K562 (cell line): ENCODE measurements around the gene SURF4. TPM values are rescaled to one million over a fixed set of nuclear protein-coding genes. Genes with fewer than 3 reads are reported as not detected.

Experiments
- C11orf30 ChIP-seq: fragments of 450-650 bp; IDR thresholded peaks from 2 replicates; pipeline ENCODE4 v1.6.1; 2016; ENCODE audit warnings: low read depth, mild to moderate bottlenecking
- GABPA ChIP-seq: fragments of 200-800 bp; sonication (Bioruptor generic); conservative IDR thresholded peaks from 2 replicates; pipeline ENCODE4 v1.6.1; 2016; ENCODE audit warnings: low read depth, missing genetic modification characterization, missing compliant biosample characterization
- GABPB2 ChIP-seq: fragments of 250-450 bp; sonication (Bioruptor Pico); conservative IDR thresholded peaks from 2 replicates; pipeline ENCODE4 v1.5.1; 2021; ENCODE audit warnings: mild to moderate bottlenecking
- NUFIP1 ChIP-seq: fragments of 450-650 bp; IDR thresholded peaks from 2 replicates; pipeline ENCODE4 v1.6.1; 2018; ENCODE audit not compliant: partially characterized antibody
- POLR2AphosphoS2 ChIP-seq: IDR thresholded peaks from 2 replicates; pipeline ENCODE4 v1.6.1; 2012; ENCODE audit warnings: low read length, improper control_type of control experiment
- SIN3B ChIP-seq: fragments of 450-650 bp; IDR thresholded peaks from 2 replicates; pipeline ENCODE4 v1.6.1; 2017; ENCODE audit warnings: low read depth, mild to moderate bottlenecking, moderate library complexity
- ZBTB7A ChIP-seq: IDR thresholded peaks from 2 replicates; pipeline ENCODE4 v1.6.1; 2011; ENCODE audit warnings: low read depth, mild to moderate bottlenecking, low read length, moderate library complexity, borderline replicate concordance; ENCODE audit not compliant: control insufficient read depth
- ZNF592 ChIP-seq: fragments of 450-650 bp; IDR thresholded peaks from 2 replicates; pipeline ENCODE4 v1.6.1; 2017; ENCODE audit warnings: antibody characterized with exemption, mild to moderate bottlenecking
- polyA plus RNA-seq, 8 experiments: library from polyadenylated mRNA; depleted of rRNA in 4 of 8; stranded (reverse) in 5 of 8; unstranded in 3 of 8; fragments of >200 nt; fragmentation: Nextera tagmentation in 2 of 8; fragmentation: Illumina TruSeq in 1 of 8; extraction: Ambion mirVana in 2 of 8; extraction: Trizol in 1 of 8; gene quantifications; 2 replicates each; pipeline versions ENCODE4 v1.2.1 to v1.2.3, GENCODE V29; 2011 to 2014; ENCODE audit warnings: inconsistent platforms in 1 of 8, missing spikeins in 1 of 8
- total RNA-seq, 7 experiments: library from RNA; depleted of rRNA in 6 of 7; stranded (reverse); fragments of >200 nt in 6 of 7; fragmentation: Illumina TruSeq in 2 of 7; extraction: Trizol in 2 of 7; gene quantifications; 2 replicates each; pipeline versions ENCODE4 v1.2.1 to v1.2.3, GENCODE V29; 2011 to 2021; ENCODE audit warnings: low replicate concordance in 1 of 7
- TF ChIP-seq, protein P1 (sequence below): fragments of 450-650 bp; IDR thresholded peaks from 2 replicates; pipeline ENCODE4 v1.6.1; 2014; ENCODE audit warnings: low read depth, mild to moderate bottlenecking, moderate library complexity, borderline replicate concordance
- TF ChIP-seq, protein P2 (sequence below): sonication (generic); formaldehyde crosslinking; IDR thresholded peaks from 2 replicates; pipeline ENCODE4 v1.8.0; 2022; ENCODE audit warnings: mild to moderate bottlenecking, missing genetic modification reagents
- TF ChIP-seq, protein P3 (sequence below): fragments of 250-450 bp; sonication (Bioruptor Pico); IDR thresholded peaks from 2 replicates; pipeline ENCODE4 v1.4.0; 2020; ENCODE audit warnings: mild to moderate bottlenecking, moderate library complexity

SURF4 gene
- total and polyA plus RNA-seq, 9 of the 15 experiments (the other 6 are each of a cell fraction or from before 2014, with no cell fraction given): 8.4 to 176 (median 130) TPM

DNA sequence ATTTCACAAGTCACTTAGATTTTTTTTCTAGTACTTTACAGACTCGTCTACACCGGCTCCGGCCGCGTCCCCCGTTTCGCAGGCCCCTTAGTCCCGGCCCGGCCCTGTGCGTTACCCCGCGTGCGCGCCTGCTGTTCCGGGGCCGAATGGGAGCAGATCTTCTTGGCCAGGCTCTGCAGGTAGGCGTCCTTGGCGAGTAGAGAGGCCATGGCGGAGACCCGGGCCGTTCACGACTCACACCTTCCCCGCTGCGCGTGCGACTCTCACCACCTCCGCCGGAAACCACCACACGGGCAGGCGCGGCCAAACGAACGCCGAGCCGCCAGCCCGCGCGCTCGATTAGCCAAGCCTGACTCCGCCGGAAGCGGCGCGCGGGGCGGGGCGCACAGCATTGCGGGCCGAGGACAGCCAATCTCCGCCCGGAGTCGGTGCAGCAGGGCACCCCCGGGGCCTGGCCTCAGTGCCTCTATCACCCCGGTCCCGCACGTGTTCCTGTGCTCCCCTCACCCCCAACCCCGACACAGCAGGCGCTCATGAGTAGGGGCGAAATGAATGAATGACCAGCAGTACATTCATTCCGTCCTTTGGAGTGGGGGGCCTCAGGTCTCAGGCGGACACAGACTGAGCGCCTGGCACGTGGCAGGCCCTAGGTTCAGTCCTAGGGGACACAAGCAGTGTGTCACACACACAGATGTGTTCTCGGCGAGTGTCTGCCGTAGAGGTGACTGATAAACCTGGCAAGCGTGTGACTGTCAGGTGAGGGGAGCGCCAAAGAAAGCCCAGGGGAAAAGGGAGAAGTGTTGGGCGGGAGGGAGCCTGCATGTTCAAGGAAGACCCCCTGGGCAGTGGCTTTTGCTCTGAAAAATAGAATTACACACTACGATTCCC, 39.7 kb downstream of the SURF4 start, which contains the start of gene SURF6 (continued):
- TF ChIP-seq GABPB2 (CRISPR knock-in tag) (no peak), ZNF592 (peak; percentile 95), SIN3B (peak; percentile 84), NUFIP1 (no peak), GABPA (tag) (peak; percentile 97), ZBTB7A (peak; percentile 70; the same call in 1 of the 2 replicates), POLR2AphosphoS2 (peak; percentile 96; the same call in 1 of the 2 replicates), C11orf30 (peak; percentile 93)
- TF ChIP-seq, protein P1, sequence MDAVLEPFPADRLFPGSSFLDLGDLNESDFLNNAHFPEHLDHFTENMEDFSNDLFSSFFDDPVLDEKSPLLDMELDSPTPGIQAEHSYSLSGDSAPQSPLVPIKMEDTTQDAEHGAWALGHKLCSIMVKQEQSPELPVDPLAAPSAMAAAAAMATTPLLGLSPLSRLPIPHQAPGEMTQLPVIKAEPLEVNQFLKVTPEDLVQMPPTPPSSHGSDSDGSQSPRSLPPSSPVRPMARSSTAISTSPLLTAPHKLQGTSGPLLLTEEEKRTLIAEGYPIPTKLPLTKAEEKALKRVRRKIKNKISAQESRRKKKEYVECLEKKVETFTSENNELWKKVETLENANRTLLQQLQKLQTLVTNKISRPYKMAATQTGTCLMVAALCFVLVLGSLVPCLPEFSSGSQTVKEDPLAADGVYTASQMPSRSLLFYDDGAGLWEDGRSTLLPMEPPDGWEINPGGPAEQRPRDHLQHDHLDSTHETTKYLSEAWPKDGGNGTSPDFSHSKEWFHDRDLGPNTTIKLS: peak; percentile 47; the same call in 1 of the 2 replicates
- TF ChIP-seq, protein P2, sequence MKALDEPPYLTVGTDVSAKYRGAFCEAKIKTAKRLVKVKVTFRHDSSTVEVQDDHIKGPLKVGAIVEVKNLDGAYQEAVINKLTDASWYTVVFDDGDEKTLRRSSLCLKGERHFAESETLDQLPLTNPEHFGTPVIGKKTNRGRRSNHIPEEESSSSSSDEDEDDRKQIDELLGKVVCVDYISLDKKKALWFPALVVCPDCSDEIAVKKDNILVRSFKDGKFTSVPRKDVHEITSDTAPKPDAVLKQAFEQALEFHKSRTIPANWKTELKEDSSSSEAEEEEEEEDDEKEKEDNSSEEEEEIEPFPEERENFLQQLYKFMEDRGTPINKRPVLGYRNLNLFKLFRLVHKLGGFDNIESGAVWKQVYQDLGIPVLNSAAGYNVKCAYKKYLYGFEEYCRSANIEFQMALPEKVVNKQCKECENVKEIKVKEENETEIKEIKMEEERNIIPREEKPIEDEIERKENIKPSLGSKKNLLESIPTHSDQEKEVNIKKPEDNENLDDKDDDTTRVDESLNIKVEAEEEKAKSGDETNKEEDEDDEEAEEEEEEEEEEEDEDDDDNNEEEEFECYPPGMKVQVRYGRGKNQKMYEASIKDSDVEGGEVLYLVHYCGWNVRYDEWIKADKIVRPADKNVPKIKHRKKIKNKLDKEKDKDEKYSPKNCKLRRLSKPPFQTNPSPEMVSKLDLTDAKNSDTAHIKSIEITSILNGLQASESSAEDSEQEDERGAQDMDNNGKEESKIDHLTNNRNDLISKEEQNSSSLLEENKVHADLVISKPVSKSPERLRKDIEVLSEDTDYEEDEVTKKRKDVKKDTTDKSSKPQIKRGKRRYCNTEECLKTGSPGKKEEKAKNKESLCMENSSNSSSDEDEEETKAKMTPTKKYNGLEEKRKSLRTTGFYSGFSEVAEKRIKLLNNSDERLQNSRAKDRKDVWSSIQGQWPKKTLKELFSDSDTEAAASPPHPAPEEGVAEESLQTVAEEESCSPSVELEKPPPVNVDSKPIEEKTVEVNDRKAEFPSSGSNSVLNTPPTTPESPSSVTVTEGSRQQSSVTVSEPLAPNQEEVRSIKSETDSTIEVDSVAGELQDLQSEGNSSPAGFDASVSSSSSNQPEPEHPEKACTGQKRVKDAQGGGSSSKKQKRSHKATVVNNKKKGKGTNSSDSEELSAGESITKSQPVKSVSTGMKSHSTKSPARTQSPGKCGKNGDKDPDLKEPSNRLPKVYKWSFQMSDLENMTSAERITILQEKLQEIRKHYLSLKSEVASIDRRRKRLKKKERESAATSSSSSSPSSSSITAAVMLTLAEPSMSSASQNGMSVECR (CRISPR knock-in tag): peak; percentile 97
- TF ChIP-seq, protein P3, sequence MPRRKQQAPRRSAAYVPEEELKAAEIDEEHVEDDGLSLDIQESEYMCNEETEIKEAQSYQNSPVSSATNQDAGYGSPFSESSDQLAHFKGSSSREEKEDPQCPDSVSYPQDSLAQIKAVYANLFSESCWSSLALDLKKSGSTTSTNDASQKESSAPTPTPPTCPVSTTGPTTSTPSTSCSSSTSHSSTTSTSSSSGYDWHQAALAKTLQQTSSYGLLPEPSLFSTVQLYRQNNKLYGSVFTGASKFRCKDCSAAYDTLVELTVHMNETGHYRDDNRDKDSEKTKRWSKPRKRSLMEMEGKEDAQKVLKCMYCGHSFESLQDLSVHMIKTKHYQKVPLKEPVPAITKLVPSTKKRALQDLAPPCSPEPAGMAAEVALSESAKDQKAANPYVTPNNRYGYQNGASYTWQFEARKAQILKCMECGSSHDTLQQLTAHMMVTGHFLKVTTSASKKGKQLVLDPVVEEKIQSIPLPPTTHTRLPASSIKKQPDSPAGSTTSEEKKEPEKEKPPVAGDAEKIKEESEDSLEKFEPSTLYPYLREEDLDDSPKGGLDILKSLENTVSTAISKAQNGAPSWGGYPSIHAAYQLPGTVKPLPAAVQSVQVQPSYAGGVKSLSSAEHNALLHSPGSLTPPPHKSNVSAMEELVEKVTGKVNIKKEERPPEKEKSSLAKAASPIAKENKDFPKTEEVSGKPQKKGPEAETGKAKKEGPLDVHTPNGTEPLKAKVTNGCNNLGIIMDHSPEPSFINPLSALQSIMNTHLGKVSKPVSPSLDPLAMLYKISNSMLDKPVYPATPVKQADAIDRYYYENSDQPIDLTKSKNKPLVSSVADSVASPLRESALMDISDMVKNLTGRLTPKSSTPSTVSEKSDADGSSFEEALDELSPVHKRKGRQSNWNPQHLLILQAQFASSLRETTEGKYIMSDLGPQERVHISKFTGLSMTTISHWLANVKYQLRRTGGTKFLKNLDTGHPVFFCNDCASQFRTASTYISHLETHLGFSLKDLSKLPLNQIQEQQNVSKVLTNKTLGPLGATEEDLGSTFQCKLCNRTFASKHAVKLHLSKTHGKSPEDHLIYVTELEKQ (CRISPR knock-in tag): 0 out of 2 replicates have a peak, but pooled peaks have one; percentile 35
